Neural progenitor cell (in vitro differentiated cells): ENCODE results near the gene ZNF710. TPM values are rescaled to one million over a fixed set of nuclear protein-coding genes. Genes with fewer than 3 reads are reported as not detected.
"Not testable (repeated sequence)": the region's sequence is repeated elsewhere in the genome, so short reads cannot be mapped to it uniquely, and the experiment has no call there.

Source experiments
- DNase-seq: peaks from one replicate; pipeline ENCODE4 v3.0.0-alpha.2; 2016; ENCODE audit warnings: low spot score
- H2AFZ ChIP-seq: fragments of 200-600 bp; sonication (generic); replicated peaks from 2 replicates; pipeline ENCODE4 v1.6.1; 2016; ENCODE audit warnings: antibody characterized with exemption
- H3F3A ChIP-seq: fragments of 200-600 bp; sonication (generic); 2 replicates; pipeline ENCODE4 v1.6.1; 2016; ENCODE audit warnings: antibody characterized with exemption, low read depth
- H3K27ac ChIP-seq: fragments of 200-600 bp; sonication (generic); 2 replicates; pipeline ENCODE4 v1.5.1; 2016; ENCODE audit warnings: mild to moderate bottlenecking
- H3K27me3 ChIP-seq: fragments of 200-600 bp; sonication (generic); 2 replicates; pipeline ENCODE4 v1.6.1; 2016; ENCODE audit warnings: mild to moderate bottlenecking, moderate library complexity
- H3K36me3 ChIP-seq: fragments of 200-600 bp; sonication (generic); 2 replicates; pipeline ENCODE4 v1.5.1; 2016
- H3K4me1 ChIP-seq: fragments of 200-600 bp; sonication (generic); 2 replicates; pipeline ENCODE4 v1.6.1; 2016; ENCODE audit warnings: mixed run types
- H3K4me2 ChIP-seq: fragments of 200-600 bp; sonication (generic); 2 replicates; pipeline ENCODE4 v1.6.1; 2016
- H3K4me3 ChIP-seq: fragments of 200-600 bp; sonication (generic); 2 replicates; pipeline ENCODE4 v1.5.1; 2016
- H3K79me2 ChIP-seq: fragments of 200-600 bp; sonication (generic); 2 replicates; pipeline ENCODE4 v1.6.1; 2016; ENCODE audit warnings: low read depth
- H3K9ac ChIP-seq: fragments of 200-600 bp; sonication (generic); 2 replicates; pipeline ENCODE4 v1.6.1; 2016
- H3K9me3 ChIP-seq: fragments of 200-600 bp; sonication (generic); 2 replicates; pipeline ENCODE4 v1.5.1; 2016; ENCODE audit warnings: low read depth
- H4K20me1 ChIP-seq: fragments of 200-600 bp; sonication (generic); 2 replicates; pipeline ENCODE4 v1.6.1; 2016; ENCODE audit warnings: low read depth
- H3K27ac Mint-ChIP-seq: 3 replicates; pipeline ENCODE4 v1.8.0; 2021; ENCODE audit warnings: mixed read lengths
- H3K27me3 Mint-ChIP-seq: 2 replicates; pipeline ENCODE4 v1.8.0; 2022; ENCODE audit warnings: low read depth, mild to moderate bottlenecking, inconsistent platforms, moderate library complexity, mixed read lengths; ENCODE audit not compliant: insufficient read depth
- H3K36me3 Mint-ChIP-seq: 3 replicates; pipeline ENCODE4 v1.8.0; 2021; ENCODE audit warnings: mixed read lengths
- H3K4me1 Mint-ChIP-seq: 3 replicates; pipeline ENCODE4 v1.8.0; 2021; ENCODE audit warnings: mixed read lengths
- H3K4me3 Mint-ChIP-seq: 3 replicates; pipeline ENCODE4 v1.8.0; 2021; ENCODE audit warnings: mild to moderate bottlenecking, moderate library complexity, mixed read lengths
- H3K9me3 Mint-ChIP-seq: 3 replicates; pipeline ENCODE4 v1.8.0; 2020; ENCODE audit warnings: mixed read lengths
- EZH2 ChIP-seq: fragments of 200-600 bp; sonication (generic); IDR thresholded peaks from 2 replicates; pipeline ENCODE4 v1.6.1; 2017; ENCODE audit warnings: antibody characterized with exemption, mild to moderate bottlenecking, moderate library complexity
- EZH2phosphoT487 ChIP-seq: fragments of 200-600 bp; sonication (generic); IDR thresholded peaks from 2 replicates; pipeline ENCODE4 v1.6.1; 2017; ENCODE audit warnings: antibody characterized with exemption
- total RNA-seq: library from RNA; depleted of rRNA; stranded (reverse); fragments of >200 nt; gene quantifications from 2 replicates; pipeline ENCODE4 v1.2.3, GENCODE V29; 2015; ENCODE audit warnings: low replicate concordance
- TF ChIP-seq, protein P1 (sequence below): fragments of 200-600 bp; sonication (generic); IDR thresholded peaks from 2 replicates; pipeline ENCODE4 v1.5.1; 2017; ENCODE audit warnings: antibody characterized with exemption, mild to moderate bottlenecking

The ZNF710 gene
- total RNA-seq, 1 donor from 2014 or later = 14.9 TPM

DNA sequence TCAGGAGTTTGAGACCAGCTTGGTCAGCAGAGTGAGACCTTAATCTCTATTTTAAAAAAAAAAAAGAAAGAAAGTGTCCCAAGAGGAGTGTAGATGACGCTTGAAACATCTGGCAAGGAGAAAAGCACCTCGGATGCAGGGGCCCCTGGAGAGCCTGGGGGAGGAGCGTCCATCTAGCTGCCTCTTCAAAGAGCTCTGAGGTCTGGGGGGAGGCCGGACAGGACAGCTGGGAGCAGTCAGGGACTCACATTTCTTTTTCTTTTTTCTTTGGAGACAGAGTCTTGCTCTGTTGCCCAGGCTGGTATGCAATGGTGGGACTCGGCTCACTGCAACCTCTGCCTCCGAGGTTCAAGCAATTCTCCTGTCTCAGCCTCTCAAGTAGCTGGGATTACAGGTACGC lies 104.4 kb downstream of the ZNF710 start:
- Histone ChIP-seq H2AFZ (no peak overlapping the region), H3K9ac (no peak overlapping the region), H3K4me1 (peaks cover 14% of the 10 kb centered on the region), H3K79me2 (peaks cover 10% of the 10 kb centered on the region), H3F3A (peaks cover 10% of the 10 kb centered on the region), H3K36me3 (no peaks in the 10 kb centered on the region), H3K4me2 (no peak overlapping the region), H3K27ac (no peak overlapping the region), H3K4me3 (no peak overlapping the region), H3K9me3 (no peaks in the 10 kb centered on the region), H3K27me3 (peaks cover 21% of the 10 kb centered on the region), H4K20me1 (peaks cover 6% of the 10 kb centered on the region)
- TF ChIP-seq, protein P1, sequence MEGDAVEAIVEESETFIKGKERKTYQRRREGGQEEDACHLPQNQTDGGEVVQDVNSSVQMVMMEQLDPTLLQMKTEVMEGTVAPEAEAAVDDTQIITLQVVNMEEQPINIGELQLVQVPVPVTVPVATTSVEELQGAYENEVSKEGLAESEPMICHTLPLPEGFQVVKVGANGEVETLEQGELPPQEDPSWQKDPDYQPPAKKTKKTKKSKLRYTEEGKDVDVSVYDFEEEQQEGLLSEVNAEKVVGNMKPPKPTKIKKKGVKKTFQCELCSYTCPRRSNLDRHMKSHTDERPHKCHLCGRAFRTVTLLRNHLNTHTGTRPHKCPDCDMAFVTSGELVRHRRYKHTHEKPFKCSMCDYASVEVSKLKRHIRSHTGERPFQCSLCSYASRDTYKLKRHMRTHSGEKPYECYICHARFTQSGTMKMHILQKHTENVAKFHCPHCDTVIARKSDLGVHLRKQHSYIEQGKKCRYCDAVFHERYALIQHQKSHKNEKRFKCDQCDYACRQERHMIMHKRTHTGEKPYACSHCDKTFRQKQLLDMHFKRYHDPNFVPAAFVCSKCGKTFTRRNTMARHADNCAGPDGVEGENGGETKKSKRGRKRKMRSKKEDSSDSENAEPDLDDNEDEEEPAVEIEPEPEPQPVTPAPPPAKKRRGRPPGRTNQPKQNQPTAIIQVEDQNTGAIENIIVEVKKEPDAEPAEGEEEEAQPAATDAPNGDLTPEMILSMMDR = no peak
- TF ChIP-seq EZH2phosphoT487 (no peak), EZH2 (no peak)
- no peaks in the 10 kb centered on the region for H3K9me3 Mint-ChIP-seq
- DNase-seq = no peak
- H3K36me3 Mint-ChIP-seq = no peaks in the 10 kb centered on the region
- H3K4me3 Mint-ChIP-seq = no peak overlapping the region
- H3K4me1 Mint-ChIP-seq = peaks cover 28% of the 10 kb centered on the region
- no peak overlapping the region for H3K27ac Mint-ChIP-seq
- peaks cover 28% of the 10 kb centered on the region for H3K27me3 Mint-ChIP-seq

DNA sequence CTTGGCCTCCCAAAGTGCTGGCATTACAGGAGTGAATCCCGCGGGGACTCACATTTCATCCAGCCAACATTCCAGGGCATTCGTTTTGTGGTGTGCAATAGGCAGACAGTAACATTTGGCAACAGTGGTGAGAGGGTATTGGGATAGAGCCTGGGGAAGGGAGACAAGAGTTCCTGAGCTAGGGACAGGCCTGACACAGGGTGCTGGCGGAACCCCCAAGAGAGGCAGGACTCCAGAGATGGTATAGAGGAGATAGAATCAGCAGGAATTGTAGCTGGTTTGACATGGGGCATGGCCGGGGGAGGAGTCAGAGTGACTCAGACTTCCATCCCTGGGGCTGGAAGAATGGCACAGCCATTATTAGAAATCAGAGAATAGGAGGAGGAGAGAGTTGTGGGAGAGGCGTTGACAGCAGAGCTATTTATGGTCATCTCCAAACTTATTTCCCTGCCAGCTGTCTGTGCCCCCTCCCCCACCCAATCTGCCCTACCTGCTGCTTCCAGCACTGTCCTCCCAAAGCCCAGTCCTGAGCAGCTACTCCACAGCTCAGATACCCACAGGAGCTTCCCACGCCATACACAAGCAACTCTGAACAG lies 105.5 kb downstream of the ZNF710 start:
- H3K79me2 ChIP-seq = no peaks in the 10 kb centered on the region
- no peaks in the 10 kb centered on the region for H3K9me3 ChIP-seq
- TF ChIP-seq, protein P1 = no peak
- H3K36me3 Mint-ChIP-seq = no peaks in the 10 kb centered on the region
- no peak overlapping the region for H3K9ac ChIP-seq
- DNase-seq = no peak
- H2AFZ ChIP-seq = peak overlapping the region; percentile 27
- H3K4me1 Mint-ChIP-seq = peaks cover 18% of the 10 kb centered on the region
- peaks cover 10% of the 10 kb centered on the region for H3F3A ChIP-seq
- H3K27me3 ChIP-seq = peaks cover 21% of the 10 kb centered on the region
- peak overlapping the region; percentile 34 for H3K4me2 ChIP-seq
- H3K27ac ChIP-seq = no peak overlapping the region
- no peaks in the 10 kb centered on the region for H4K20me1 ChIP-seq
- no peak overlapping the region for H3K4me3 ChIP-seq
- peaks cover 25% of the 10 kb centered on the region for H3K27me3 Mint-ChIP-seq
- no peaks in the 10 kb centered on the region for H3K36me3 ChIP-seq
- H3K9me3 Mint-ChIP-seq = no peaks in the 10 kb centered on the region
- H3K4me1 ChIP-seq = peaks cover 8% of the 10 kb centered on the region
- H3K27ac Mint-ChIP-seq = peak overlapping the region; percentile 70
- peak overlapping the region; percentile 42 for H3K4me3 Mint-ChIP-seq

DNA sequence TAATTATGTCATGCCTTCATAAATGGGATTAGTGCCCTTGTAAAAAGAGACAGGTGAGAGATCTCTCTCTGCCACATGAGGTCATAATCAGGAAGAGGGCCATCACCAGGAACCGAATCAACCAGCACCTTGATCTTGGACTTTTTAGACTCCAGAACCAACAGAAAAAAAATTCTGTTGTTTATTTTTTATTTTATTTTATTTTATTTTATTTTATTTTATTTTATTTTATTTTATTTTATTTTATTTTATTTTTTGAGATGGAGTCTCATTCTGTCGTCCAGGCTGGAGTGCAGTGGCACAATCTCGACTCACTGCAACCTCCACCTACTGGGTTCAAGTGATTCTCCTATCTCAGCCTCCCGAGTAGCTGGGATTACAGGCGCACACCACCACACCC lies 106.9 kb downstream of the ZNF710 start:
- Mint-ChIP-seq H3K27me3 (peaks cover 21% of the 10 kb centered on the region), H3K4me1 (peaks cover 15% of the 10 kb centered on the region)
- not testable (repeated sequence) for H4K20me1 ChIP-seq, DNase-seq, H3K36me3 Mint-ChIP-seq, H3F3A ChIP-seq, H3K4me3 ChIP-seq, H2AFZ ChIP-seq, H3K27ac Mint-ChIP-seq, H3K27ac ChIP-seq, H3K9me3 ChIP-seq, H3K9ac ChIP-seq, H3K4me3 Mint-ChIP-seq, H3K9me3 Mint-ChIP-seq, H3K79me2 ChIP-seq, H3K4me1 ChIP-seq, H3K4me2 ChIP-seq, H3K36me3 ChIP-seq
- H3K27me3 ChIP-seq = peaks cover 19% of the 10 kb centered on the region

DNA sequence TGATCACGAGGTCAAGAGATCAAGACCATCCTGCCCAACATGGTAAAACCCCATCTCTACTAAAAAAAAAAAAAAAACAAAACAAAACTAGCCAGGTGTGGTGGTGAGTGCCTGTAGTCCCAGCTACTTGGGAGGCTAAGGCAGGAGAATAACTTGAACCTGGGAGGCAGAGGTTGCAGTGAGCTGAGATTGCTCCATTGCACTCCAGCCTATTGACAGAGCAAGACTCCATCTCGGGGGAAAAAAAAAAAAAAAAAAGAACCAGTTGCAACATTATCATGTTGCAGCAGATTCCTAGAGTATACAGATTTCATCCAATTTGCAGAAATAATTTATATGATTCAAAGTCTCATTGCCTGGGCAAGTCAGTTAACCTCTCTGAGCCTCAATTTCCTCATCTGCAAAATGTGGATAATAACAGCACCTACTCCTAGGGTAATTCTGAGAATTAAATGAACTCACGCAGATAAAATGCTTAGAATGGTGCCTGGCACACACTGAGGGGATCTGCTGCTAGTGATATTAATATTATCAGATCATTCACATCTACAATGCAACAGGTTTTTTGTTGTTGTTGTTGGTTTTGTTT lies 108.1 kb downstream of the ZNF710 start:
- H3K4me2 ChIP-seq, H2AFZ ChIP-seq, H4K20me1 ChIP-seq, H3K27me3 ChIP-seq, H3K4me3 Mint-ChIP-seq, DNase-seq, H3K36me3 Mint-ChIP-seq, H3K4me1 ChIP-seq, H3K9me3 ChIP-seq, H3K9ac ChIP-seq, H3K79me2 ChIP-seq, H3K9me3 Mint-ChIP-seq, H3F3A ChIP-seq, H3K36me3 ChIP-seq, H3K27ac Mint-ChIP-seq, H3K27ac ChIP-seq, H3K4me3 ChIP-seq: not testable (repeated sequence)
- peaks cover 13% of the 10 kb centered on the region for H3K4me1 Mint-ChIP-seq
- peaks cover 10% of the 10 kb centered on the region for H3K27me3 Mint-ChIP-seq
